AG10803 (cell line): ENCODE measurements around the gene AIM2.
"Not testable (repeated sequence)": the region's sequence is repeated elsewhere in the genome, so short reads cannot be mapped to it uniquely, and the experiment has no call there.

Experiments
- DNase-seq: peaks from one replicate; pipeline ENCODE4 v3.0.0; 2010; ENCODE audit warnings: low read depth
- H3K4me3 ChIP-seq: 2 replicates; pipeline ENCODE4 v1.5.1; 2011; ENCODE audit warnings: mild to moderate bottlenecking, low read length, control low read depth
- CTCF ChIP-seq: conservative IDR thresholded peaks from 2 replicates; pipeline ENCODE4 v1.5.1; 2011; ENCODE audit warnings: mild to moderate bottlenecking, low read length, control low read depth, inconsistent platforms

The AIM2 gene

DNA sequence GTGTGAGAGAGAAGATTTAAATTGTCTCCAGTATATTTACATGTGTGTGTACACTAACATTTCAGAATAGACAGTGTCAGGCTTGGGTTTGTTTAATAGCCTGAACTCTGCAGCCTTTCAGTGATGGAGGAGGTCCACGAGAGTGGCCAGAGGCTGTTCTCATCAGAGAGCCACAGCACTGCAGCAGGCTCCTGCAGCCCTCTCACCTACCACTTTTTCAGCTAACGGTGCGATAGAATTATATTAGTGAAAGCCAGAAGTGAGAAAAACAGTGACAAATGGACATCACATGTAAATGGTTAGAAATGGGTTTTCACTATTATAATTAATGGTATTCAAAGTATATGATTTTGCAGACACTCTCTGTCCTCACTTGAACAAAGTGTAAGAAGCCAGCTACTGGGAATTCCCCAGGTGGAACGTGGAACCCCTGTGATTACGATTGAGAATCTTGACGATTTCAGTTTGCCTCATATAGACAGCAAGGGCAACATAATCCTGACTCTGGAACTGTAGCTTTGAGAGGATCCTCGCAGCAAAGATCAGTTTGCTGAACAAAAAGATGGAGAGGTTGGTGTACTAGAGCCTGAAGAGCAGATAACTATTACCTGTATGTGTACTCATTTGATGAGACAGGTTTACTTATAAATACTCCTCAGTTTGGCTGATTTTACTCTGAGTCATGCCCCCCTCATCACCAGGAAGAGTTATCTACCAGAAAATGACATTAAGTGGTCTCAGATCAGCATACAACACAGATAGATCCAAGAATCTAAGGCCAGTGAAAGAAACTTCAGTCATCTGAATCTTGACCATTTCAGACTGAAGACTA lies 35.5 kb downstream of the AIM2 start:
- TF ChIP-seq CTCF = no peak
- no peak overlapping the region for H3K4me3 ChIP-seq
- no peak for DNase-seq

DNA sequence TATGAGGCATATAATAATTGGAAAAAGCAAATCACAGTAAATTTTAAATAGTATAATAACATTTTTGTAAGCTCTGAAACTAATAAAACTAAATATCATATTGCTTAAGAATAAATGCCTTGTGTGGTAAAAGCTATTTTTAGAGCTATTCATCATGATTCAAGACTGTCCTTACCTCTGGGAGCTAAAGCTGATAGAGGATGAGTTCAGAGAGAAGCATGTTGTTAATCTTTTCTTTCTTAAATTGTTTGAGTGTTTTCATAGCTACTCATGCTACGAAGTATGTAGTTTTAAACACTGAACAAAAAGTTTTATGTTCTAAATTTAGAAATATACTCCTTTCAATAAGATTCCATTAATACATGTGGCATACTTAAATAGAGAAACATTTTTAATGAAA lies 36.4 kb downstream of the AIM2 start:
- H3K4me3 ChIP-seq = no peak overlapping the region
- TF ChIP-seq CTCF = no peak
- peak; percentile 75 for DNase-seq

DNA sequence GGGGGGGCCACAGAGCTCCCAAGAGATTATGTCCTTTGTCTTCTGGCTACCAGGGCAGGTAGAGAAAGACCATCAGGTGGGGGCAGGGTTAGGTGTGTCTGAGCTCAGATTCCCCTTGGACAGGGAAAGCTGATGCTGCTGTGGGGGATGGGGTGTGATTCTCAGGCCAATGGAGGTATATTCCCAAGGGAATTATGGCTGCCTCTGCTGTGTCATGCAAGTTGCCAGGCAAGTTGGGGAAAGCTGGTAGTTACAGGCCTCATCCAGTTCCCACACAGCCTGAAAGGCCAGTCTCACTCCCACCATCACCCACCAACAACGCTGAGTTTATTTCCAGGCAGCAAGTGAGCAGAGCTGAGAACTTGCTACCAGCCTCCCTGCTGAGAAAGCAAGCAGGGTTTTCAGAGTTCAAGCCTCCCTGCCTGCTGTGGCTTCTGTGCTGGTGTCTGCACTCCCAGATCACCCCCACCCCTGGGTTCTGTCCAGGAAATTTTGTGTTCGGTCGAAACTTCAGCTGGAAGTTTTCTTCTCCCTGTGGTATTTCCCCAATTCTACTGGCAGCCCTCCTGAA lies 45.6 kb downstream of the AIM2 start:
- TF ChIP-seq CTCF = no peak
- no peak overlapping the region for H3K4me3 ChIP-seq
- no peak for DNase-seq

- no peak for TF ChIP-seq CTCF
- no peak for DNase-seq
- no peak overlapping the region for H3K4me3 ChIP-seq
These were observed 46.3 kb downstream of the AIM2 start for GRCh38 chr1:159030311-159030710.

GRCh38 chr1:159026841-159027240 lies 49.7 kb downstream of the AIM2 start:
- DNase-seq = not testable (repeated sequence)

GRCh38 chr1:159025043-159025442 lies 51.5 kb downstream of the AIM2 start:
- no peak for TF ChIP-seq CTCF

More at GRCh38 chr1:159026841-159027240, 49.7 kb downstream of the AIM2 start:
- not testable (repeated sequence) for H3K4me3 ChIP-seq

DNA sequence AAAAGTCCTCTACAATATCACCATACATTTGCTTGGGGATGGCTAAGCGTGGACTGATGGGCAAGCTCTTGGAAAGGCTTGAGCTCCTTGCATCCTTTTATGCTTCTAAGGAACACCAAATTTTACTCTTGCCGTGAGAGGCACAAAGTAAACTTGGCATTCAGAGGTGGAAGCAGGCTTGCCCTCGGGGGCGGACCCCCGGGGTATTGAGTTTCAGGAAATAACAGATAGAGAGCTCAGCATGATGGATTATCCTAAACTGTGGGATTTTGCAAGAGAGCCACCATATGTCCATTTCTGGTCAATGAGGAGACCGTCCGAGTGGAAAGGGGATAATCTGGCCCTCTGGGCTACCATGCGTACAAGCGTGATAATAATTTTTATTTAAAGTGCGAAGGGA lies 52.8 kb downstream of the AIM2 start:
- H3K4me3 ChIP-seq = no peak overlapping the region
- no peak for TF ChIP-seq CTCF
- DNase-seq = no peak

More at GRCh38 chr1:159025043-159025442, 51.5 kb downstream of the AIM2 start:
- DNase-seq = no peak
- no peak overlapping the region for H3K4me3 ChIP-seq
